HL-60/S4 treated with retinoic acid at 250 ng/mL for 4 days and 3 days (cell line): ENCODE data around the gene UEVLD.

Experiments used
- in situ Hi-C: fragments of 300-500 bp; cut with MboI; formaldehyde crosslinking; loops from 2 replicates; pipeline ENCODE4 v1.7.0; 2022; ENCODE audit warnings: low sequenced_read_pairs

Gene UEVLD

GRCh38 chr11:18502352-18502751 lies 86.2 kb downstream of the UEVLD start:
- in situ Hi-C loops = no loop called here

GRCh38 chr11:18501629-18502028 lies 86.9 kb downstream of the UEVLD start:
- in situ Hi-C loops = no loop called here

GRCh38 chr11:18498039-18498438 lies 90.5 kb downstream of the UEVLD start:
- in situ Hi-C loops = no loop called here

- in situ Hi-C loops = no loop called here
Observed at GRCh38 chr11:18495703-18496102, 92.8 kb downstream of the UEVLD start.

GRCh38 chr11:18495271-18495670 lies 93.3 kb downstream of the UEVLD start:
- in situ Hi-C loops = no loop called here

GRCh38 chr11:18493310-18493709 lies 95.2 kb downstream of the UEVLD start:
- in situ Hi-C loops = no loop called here

- in situ Hi-C loops = no loop called here
Observed at GRCh38 chr11:18492888-18493287, 95.6 kb downstream of the UEVLD start.

GRCh38 chr11:18491924-18492323 lies 96.6 kb downstream of the UEVLD start:
- in situ Hi-C loops = no loop called here

- in situ Hi-C loops = no loop called here
Observed at GRCh38 chr11:18490736-18491485, 97.6 kb downstream of the UEVLD start.

- in situ Hi-C loops = no loop called here
Observed at GRCh38 chr11:18490319-18490718, 98.2 kb downstream of the UEVLD start.

- in situ Hi-C loops = no loop called here
Observed at GRCh38 chr11:18485913-18486528, 102.5 kb downstream of the UEVLD start.
